GM06990 (cell line): ENCODE measurements around the gene HEBP2.

ENCODE experiments used
- DNase-seq: peaks from one replicate; pipeline ENCODE4 v3.0.0-alpha.2; 2011; ENCODE audit not compliant: insufficient read length; ENCODE audit errors: extremely low read depth
- H3K27me3 ChIP-seq: replicated peaks from 2 replicates; pipeline ENCODE4 v1.6.0; 2011; ENCODE audit warnings: low read length; ENCODE audit not compliant: control insufficient read depth, insufficient read depth
- H3K36me3 ChIP-seq: 2 replicates; pipeline ENCODE4 v1.5.1; 2011; ENCODE audit warnings: low read length; ENCODE audit not compliant: control insufficient read depth, insufficient read depth
- H3K4me3 ChIP-seq: replicated peaks from 2 replicates; pipeline ENCODE4 v1.5.1; 2011; ENCODE audit warnings: low read depth, mild to moderate bottlenecking, control low read depth, low read length
- TF ChIP-seq, protein P1 (sequence below): IDR thresholded peaks from 2 replicates; pipeline ENCODE4 v1.5.1; 2011; ENCODE audit warnings: low read length, control low read depth, mild to moderate bottlenecking, inconsistent platforms; ENCODE audit not compliant: insufficient read depth, poor library complexity, severe bottlenecking

HEBP2 gene

DNA sequence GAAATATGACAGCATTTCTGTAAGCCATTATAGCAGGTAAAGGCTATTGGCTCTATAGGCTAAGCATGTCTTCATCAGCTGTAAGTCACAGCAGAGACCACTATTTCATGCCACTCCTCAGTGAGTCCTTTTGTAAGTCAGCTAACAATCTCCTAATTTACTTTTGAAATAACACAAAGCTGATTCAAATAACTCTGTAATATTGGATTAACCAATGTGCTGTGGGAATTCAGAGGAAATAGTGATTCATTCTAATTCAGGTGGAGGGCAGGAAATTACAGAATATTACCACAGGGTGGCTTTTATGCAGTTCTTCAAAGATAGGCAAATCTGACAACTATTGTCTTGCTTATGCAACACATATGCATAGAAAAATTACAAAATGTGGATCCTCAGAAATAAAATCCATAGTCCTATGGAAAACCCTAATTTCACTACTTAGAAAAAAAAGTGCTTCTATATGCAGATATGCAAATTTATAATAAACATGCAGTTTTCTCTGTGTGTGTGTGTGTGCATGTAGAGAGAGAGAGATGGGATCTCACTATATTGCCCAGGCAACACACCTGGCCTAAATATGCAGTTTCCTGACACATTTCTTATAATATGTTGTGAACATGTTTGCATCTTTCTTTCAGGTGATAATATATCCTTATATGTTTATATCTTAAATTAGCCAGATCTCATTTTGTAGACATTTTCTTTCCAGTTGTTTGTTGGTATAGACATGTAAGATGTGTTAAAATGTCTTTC lies 31.1 kb upstream of the HEBP2 start:
- TF ChIP-seq, protein P1, sequence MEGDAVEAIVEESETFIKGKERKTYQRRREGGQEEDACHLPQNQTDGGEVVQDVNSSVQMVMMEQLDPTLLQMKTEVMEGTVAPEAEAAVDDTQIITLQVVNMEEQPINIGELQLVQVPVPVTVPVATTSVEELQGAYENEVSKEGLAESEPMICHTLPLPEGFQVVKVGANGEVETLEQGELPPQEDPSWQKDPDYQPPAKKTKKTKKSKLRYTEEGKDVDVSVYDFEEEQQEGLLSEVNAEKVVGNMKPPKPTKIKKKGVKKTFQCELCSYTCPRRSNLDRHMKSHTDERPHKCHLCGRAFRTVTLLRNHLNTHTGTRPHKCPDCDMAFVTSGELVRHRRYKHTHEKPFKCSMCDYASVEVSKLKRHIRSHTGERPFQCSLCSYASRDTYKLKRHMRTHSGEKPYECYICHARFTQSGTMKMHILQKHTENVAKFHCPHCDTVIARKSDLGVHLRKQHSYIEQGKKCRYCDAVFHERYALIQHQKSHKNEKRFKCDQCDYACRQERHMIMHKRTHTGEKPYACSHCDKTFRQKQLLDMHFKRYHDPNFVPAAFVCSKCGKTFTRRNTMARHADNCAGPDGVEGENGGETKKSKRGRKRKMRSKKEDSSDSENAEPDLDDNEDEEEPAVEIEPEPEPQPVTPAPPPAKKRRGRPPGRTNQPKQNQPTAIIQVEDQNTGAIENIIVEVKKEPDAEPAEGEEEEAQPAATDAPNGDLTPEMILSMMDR = no peak
- Histone ChIP-seq H3K4me3 (no peak overlapping the region), H3K27me3 (peaks cover 1% of the 10 kb centered on the region; the same call in 1 of the 2 replicates), H3K36me3 (no peaks in the 10 kb centered on the region)
- no peak for DNase-seq

DNA sequence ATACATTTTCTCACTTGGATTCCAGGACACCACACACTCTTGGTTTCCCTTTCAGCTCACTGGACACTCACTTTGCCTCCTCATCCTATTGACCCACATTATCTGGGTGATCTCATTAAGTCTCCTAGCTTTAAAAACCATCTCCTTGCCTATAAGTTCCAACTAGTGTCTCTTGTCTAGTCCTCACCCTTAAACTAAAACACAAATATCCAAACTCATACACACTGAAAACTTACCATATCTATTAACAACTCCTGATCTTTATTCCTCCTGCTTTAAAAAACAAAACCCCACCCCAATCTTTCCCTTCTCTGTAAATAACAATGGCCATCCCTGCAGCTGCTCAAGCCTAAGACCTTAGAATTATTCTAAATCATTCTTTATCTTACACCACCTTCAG lies 29.8 kb upstream of the HEBP2 start:
- H3K36me3 ChIP-seq = no peaks in the 10 kb centered on the region
- peaks cover 1% of the 10 kb centered on the region; the same call in 1 of the 2 replicates for H3K27me3 ChIP-seq
- H3K4me3 ChIP-seq = no peak overlapping the region
- no peak for DNase-seq
- TF ChIP-seq, protein P1 = no peak

GRCh38 chr6:138374815-138375214 lies 29.2 kb upstream of the HEBP2 start:
- H3K4me3 ChIP-seq = no peak overlapping the region
- DNase-seq = no peak

DNA sequence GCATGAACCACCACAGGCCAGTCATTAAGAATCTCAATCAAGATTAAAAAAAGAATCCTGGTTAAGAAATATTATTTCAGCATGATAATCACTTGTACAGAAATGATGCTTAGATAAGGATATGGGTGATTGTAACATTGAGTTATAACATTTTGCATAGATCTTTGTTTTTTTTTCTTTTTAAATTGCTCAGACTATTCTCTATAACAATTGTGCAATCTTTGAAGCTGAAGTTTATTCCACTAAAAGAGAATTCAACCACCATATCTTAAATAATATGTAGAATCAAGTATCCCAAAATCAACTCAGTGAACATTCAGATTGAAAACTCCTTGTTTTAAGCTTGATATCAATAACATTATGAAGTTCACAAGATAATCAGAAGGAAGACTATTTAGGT lies 27.0 kb upstream of the HEBP2 start:
- no peak overlapping the region for H3K4me3 ChIP-seq
- peaks cover 1% of the 10 kb centered on the region; the same call in 1 of the 2 replicates for H3K27me3 ChIP-seq
- H3K36me3 ChIP-seq = no peaks in the 10 kb centered on the region
- DNase-seq = no peak
- TF ChIP-seq, protein P1 = no peak

More at GRCh38 chr6:138374815-138375214, 29.2 kb upstream of the HEBP2 start:
- H3K27me3 ChIP-seq = peaks cover 1% of the 10 kb centered on the region; the same call in 1 of the 2 replicates
- TF ChIP-seq, protein P1 = no peak
- H3K36me3 ChIP-seq = no peaks in the 10 kb centered on the region

- TF ChIP-seq, protein P1 = no peak
- no peaks in the 10 kb centered on the region for H3K36me3 ChIP-seq
- DNase-seq = no peak
- no peak within 1 kb of the TSS for H3K4me3 ChIP-seq
- peaks cover 1% of the 10 kb centered on the region; the same call in 1 of the 2 replicates for H3K27me3 ChIP-seq
These were observed 26.2 kb upstream of the HEBP2 start, which contains the start of gene SMIM28 for GRCh38 chr6:138377844-138378243. SMIM28 (plus strand) TSS chr6:138377905; CDS start chr6:138378073, 168 bp downstream.
